Cardiac muscle cell (in vitro differentiated cells and primary cell): ENCODE data around the gene RAD51AP2. TPM values are rescaled to one million over a fixed set of nuclear protein-coding genes. Genes with fewer than 3 reads are reported as not detected.

ENCODE experiments used
- DNase-seq, 2 donors: peaks; one replicate each; pipeline versions ENCODE4 v3.0.0 to v3.0.0-alpha.2; 2010 to 2017; ENCODE audit warnings: low read depth in 1 of 2, low spot score in 1 of 2
- H3K27ac ChIP-seq: fragments of 200-600 bp; sonication (generic); 2 replicates; pipeline ENCODE4 v1.5.1; 2016
- H3K27me3 ChIP-seq: fragments of 200-600 bp; sonication (generic); 2 replicates; pipeline ENCODE4 v1.6.0; 2016; ENCODE audit warnings: control low read depth
- H3K36me3 ChIP-seq: fragments of 200-600 bp; sonication (generic); 2 replicates; pipeline ENCODE4 v1.5.1; 2016; ENCODE audit warnings: control low read depth
- H3K4me1 ChIP-seq: fragments of 200-600 bp; sonication (generic); 2 replicates; pipeline ENCODE4 v1.8.1; 2017; ENCODE audit warnings: low read depth, mild to moderate bottlenecking, mixed run types
- H3K4me3 ChIP-seq: fragments of 200-600 bp; sonication (generic); 2 replicates; pipeline ENCODE4 v1.5.1; 2016; ENCODE audit warnings: mild to moderate bottlenecking
- H3K9me3 ChIP-seq: fragments of 200-600 bp; sonication (generic); 2 replicates; pipeline ENCODE4 v1.5.1; 2017; ENCODE audit warnings: low read depth, mild to moderate bottlenecking, control low read depth
- polyA plus RNA-seq: library from polyadenylated mRNA; unstranded; fragments of >200 nt; fragmentation: Nextera tagmentation; extraction: Ambion mirVana; gene quantifications from 2 replicates; pipeline ENCODE4 v1.2.1, GENCODE V29; 2016
- total RNA-seq: library from RNA; depleted of rRNA; stranded (reverse); fragments of >200 nt; gene quantifications from 2 replicates; pipeline ENCODE4 v1.2.3, GENCODE V29; 2016
- TF ChIP-seq, protein P1 (sequence below): IDR thresholded peaks from 2 replicates; pipeline ENCODE4 v1.5.1; 2012; ENCODE audit warnings: low read depth, mild to moderate bottlenecking, low read length

The RAD51AP2 gene
- total and polyA plus RNA-seq, 2 experiments from 2014 or later = 0.12 TPM; not detected in 1

DNA sequence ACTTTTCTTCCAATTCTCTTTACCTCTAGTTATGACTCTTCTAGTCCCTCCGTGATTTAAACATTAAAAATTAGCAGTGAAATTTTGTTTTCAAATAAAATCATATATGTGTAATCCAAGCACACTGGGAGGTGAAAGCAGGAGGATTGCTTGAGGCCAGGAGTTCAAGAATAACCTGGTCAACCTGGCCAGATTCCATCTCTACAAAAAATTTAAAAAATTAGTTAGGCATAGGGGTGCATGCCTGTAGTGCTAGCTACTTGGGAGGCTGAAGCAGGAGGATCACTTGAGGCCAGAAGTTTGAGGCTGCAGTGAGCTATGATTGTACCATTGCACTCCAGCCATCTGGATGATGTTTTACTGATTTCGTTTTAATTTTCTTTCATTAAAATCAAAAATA is 15.3 kb upstream of the RAD51AP2 start:
- H3K27ac ChIP-seq = no peak overlapping the region
- TF ChIP-seq, protein P1, sequence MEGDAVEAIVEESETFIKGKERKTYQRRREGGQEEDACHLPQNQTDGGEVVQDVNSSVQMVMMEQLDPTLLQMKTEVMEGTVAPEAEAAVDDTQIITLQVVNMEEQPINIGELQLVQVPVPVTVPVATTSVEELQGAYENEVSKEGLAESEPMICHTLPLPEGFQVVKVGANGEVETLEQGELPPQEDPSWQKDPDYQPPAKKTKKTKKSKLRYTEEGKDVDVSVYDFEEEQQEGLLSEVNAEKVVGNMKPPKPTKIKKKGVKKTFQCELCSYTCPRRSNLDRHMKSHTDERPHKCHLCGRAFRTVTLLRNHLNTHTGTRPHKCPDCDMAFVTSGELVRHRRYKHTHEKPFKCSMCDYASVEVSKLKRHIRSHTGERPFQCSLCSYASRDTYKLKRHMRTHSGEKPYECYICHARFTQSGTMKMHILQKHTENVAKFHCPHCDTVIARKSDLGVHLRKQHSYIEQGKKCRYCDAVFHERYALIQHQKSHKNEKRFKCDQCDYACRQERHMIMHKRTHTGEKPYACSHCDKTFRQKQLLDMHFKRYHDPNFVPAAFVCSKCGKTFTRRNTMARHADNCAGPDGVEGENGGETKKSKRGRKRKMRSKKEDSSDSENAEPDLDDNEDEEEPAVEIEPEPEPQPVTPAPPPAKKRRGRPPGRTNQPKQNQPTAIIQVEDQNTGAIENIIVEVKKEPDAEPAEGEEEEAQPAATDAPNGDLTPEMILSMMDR = no peak

DNA sequence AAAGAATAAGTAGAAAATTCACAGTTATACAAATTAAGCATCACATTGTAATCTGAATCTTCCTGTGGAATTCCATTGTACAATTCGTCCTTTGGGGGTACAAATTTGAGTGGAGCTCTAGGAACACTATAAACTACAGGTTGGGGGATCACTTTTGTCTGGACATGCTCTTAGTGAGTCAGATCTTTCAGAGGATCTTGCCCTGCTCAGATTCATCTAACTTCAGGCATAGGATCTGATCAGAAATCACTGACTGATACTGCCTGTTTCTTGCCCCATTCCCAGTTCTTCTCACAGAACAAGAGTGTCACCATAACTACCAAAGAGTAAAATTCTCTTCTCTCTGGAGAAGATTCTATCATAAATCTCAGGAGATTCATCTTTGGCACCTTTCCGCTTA is 11.5 kb upstream of the RAD51AP2 start:
- TF ChIP-seq, protein P1 = no peak
- no peaks in the 10 kb centered on the region for H3K36me3 ChIP-seq
- H3K9me3 ChIP-seq = no peaks in the 10 kb centered on the region
- no peak overlapping the region for H3K27ac ChIP-seq
- H3K4me3 ChIP-seq = no peak overlapping the region
- no peaks in the 10 kb centered on the region for H3K27me3 ChIP-seq
- H3K4me1 ChIP-seq = no peaks in the 10 kb centered on the region
- DNase-seq = no peak

More for the DNA sequence above, 15.3 kb upstream of the RAD51AP2 start:
- DNase-seq = no peak
- no peaks in the 10 kb centered on the region for H3K4me1 ChIP-seq
- no peaks in the 10 kb centered on the region for H3K36me3 ChIP-seq
- no peak overlapping the region for H3K4me3 ChIP-seq
- peaks cover 23% of the 10 kb centered on the region for H3K27me3 ChIP-seq
- H3K9me3 ChIP-seq = no peaks in the 10 kb centered on the region

DNA sequence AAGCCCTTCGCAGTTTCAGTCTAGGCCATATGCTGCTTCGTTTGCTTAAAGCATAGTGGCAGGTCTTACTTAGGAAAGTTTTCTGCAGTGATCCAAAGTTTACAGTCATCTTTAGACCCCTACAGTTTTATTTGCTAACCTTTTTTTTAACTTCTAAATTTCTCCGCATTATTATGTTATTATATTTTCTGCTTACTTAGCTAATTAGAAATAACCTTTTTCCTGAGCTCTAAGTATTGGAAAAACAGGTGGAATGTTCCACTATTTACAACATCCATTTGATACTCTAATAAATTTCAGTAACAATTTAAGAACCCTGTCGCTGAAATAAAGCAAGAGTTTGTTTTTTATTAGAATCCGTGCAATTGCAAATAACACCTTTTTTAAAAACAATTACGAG is 4.1 kb upstream of the RAD51AP2 start:
- TF ChIP-seq, protein P1 = no peak

DNA sequence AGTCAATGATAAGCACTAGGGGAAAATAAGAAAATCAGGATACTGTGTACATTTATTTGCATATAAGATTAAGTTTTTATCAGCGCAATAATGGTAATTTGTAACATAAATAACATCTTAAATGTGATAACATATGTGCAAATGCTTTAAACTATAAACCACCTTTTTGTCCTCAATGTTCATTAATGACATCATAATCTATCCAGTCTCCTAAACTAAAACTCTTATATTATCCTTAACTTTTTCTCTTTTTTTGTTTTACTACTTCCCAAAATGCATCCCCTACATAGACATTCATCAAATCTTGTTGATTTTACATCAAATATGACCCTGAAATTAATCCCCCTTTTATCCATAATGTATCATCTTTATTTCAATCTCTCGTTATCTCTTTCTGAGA is 3.4 kb upstream of the RAD51AP2 start:
- DNase-seq = no peak
- H3K4me1 ChIP-seq = peaks cover 20% of the 10 kb centered on the region
- H3K36me3 ChIP-seq = no peaks in the 10 kb centered on the region
- H3K9me3 ChIP-seq = no peaks in the 10 kb centered on the region
- no peak overlapping the region for H3K4me3 ChIP-seq
- TF ChIP-seq, protein P1 = no peak
- H3K27ac ChIP-seq = no peak overlapping the region
- no peaks in the 10 kb centered on the region for H3K27me3 ChIP-seq

More for the DNA sequence above, 4.1 kb upstream of the RAD51AP2 start:
- Histone ChIP-seq H3K36me3 (no peaks in the 10 kb centered on the region), H3K4me3 (no peak overlapping the region), H3K27me3 (no peaks in the 10 kb centered on the region), H3K9me3 (no peaks in the 10 kb centered on the region), H3K27ac (no peak overlapping the region), H3K4me1 (peaks cover 13% of the 10 kb centered on the region)
- DNase-seq = no peak

DNA sequence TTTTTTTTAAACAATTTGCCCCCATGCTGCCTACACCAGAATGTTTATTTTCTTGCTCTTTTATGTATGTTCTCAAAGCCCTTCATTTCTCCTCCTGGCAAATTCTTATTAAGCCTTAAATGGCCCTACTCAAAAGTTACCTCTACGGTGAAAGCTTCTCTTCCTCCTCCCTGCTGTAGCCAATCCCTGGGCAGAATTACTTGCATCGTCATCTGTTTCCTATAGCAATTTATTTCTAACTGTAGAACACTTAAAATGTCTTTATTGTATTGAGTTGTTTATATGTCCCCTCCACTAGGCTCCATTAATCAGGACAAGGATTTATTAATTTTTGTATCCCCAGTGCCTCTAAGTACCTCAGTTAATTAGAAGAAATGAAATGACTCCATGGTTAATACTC is 2.5 kb upstream of the RAD51AP2 start:
- TF ChIP-seq, protein P1 = no peak
- H3K4me3 ChIP-seq = no peak overlapping the region
- DNase-seq = no peak
- H3K4me1 ChIP-seq = peaks cover 20% of the 10 kb centered on the region
- no peaks in the 10 kb centered on the region for H3K27me3 ChIP-seq
- no peaks in the 10 kb centered on the region for H3K9me3 ChIP-seq
- no peak overlapping the region for H3K27ac ChIP-seq
- no peaks in the 10 kb centered on the region for H3K36me3 ChIP-seq

DNA sequence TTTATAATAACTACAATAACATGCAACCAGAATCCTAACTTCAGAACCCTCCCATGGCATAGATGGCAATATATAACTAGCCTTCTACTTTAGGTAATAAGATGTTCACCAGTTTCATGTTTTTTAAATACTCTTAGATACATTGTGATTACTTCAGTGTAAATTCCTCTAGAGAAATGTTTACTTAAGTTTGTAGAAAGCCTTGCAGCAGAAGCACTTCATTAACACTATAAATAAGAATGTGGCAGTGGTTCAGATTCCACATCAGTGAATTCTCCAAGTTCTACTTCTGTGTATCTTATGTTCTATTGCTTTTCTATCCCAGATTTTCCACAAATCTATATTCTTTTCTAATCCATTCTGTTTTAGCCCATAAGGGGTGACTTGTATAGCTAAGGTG is 1.2 kb upstream of the RAD51AP2 start:
- no peak for DNase-seq
- H3K4me3 ChIP-seq = no peak overlapping the region
- no peaks in the 10 kb centered on the region for H3K9me3 ChIP-seq
- H3K36me3 ChIP-seq = no peaks in the 10 kb centered on the region
- H3K27me3 ChIP-seq = no peaks in the 10 kb centered on the region
- no peak overlapping the region for H3K27ac ChIP-seq
- H3K4me1 ChIP-seq = peaks cover 20% of the 10 kb centered on the region
- TF ChIP-seq, protein P1 = no peak
